Skeletal muscle satellite cell (primary cell): ENCODE results near the gene CGN.
A peak's percentile ranks its signal among the peaks of the same experiment; 100 is the strongest.

Experiments
- H3K27me3 ChIP-seq: 2 replicates; pipeline ENCODE4 v1.7.0; 2013; ENCODE audit warnings: low read length; ENCODE audit not compliant: control insufficient read depth, insufficient read depth
- H3K36me3 ChIP-seq: 2 replicates; pipeline ENCODE4 v1.7.0; 2013; ENCODE audit warnings: mild to moderate bottlenecking, control low read depth, low read length; ENCODE audit not compliant: insufficient read depth
- H3K4me1 ChIP-seq: 2 replicates; pipeline ENCODE4 v1.7.0; 2013; ENCODE audit warnings: low read length; ENCODE audit not compliant: control insufficient read depth, insufficient read depth
- H3K4me2 ChIP-seq: 2 replicates; pipeline ENCODE4 v1.7.0; 2013; ENCODE audit warnings: mild to moderate bottlenecking, low read length
- H3K4me3 ChIP-seq: 2 replicates; pipeline ENCODE4 v1.7.0; 2013; ENCODE audit warnings: low read length
- H3K9ac ChIP-seq: 2 replicates; pipeline ENCODE4 v1.7.0; 2013; ENCODE audit warnings: mild to moderate bottlenecking, low read depth, low read length, moderate library complexity
- H3K9me3 ChIP-seq: replicated peaks from 2 replicates; pipeline ENCODE4 v1.7.0; 2013; ENCODE audit warnings: mild to moderate bottlenecking, control low read depth, low read length

The CGN gene

DNA sequence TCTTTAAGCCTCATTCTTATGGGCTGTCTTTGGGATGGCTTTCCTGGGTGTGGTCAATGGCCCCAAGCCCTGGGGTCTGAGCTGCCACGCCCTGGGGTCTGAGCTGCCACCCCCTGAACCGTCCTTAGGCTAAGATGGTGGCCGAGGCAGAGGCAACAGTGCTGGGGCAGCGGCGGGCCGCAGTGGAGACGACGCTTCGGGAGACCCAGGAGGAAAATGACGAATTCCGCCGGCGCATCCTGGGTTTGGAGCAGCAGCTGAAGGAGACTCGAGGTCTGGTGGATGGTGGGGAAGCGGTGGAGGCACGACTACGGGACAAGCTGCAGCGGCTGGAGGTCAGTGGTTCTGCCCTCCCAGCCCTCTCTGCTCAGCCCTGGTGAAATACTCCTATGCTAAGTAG is 18.6 kb downstream of the CGN start:
- Histone ChIP-seq H3K36me3 (no peaks in the 10 kb centered on the region), H3K27me3 (peaks cover 9% of the 10 kb centered on the region), H3K4me1 (no peaks in the 10 kb centered on the region), H3K4me3 (no peak overlapping the region), H3K9me3 (no peaks in the 10 kb centered on the region), H3K9ac (no peak overlapping the region), H3K4me2 (no peak overlapping the region)

- no peak overlapping the region for H3K9ac ChIP-seq
- H3K4me1 ChIP-seq = peaks cover 7% of the 10 kb centered on the region
- no peaks in the 10 kb centered on the region for H3K36me3 ChIP-seq
- H3K9me3 ChIP-seq = no peaks in the 10 kb centered on the region
- no peak overlapping the region for H3K4me2 ChIP-seq
- H3K4me3 ChIP-seq = no peak overlapping the region
- H3K27me3 ChIP-seq = peaks cover 6% of the 10 kb centered on the region
Measured at GRCh38 chr1:151530461-151530860, 19.3 kb downstream of the CGN start.

GRCh38 chr1:151533870-151534269 is 22.7 kb downstream of the CGN start:
- peaks cover 23% of the 10 kb centered on the region for H3K4me1 ChIP-seq
- H3K4me3 ChIP-seq = no peak overlapping the region
- peaks cover 5% of the 10 kb centered on the region for H3K27me3 ChIP-seq
- H3K4me2 ChIP-seq = no peak overlapping the region
- no peaks in the 10 kb centered on the region for H3K9me3 ChIP-seq
- H3K9ac ChIP-seq = no peak overlapping the region
- H3K36me3 ChIP-seq = no peaks in the 10 kb centered on the region

DNA sequence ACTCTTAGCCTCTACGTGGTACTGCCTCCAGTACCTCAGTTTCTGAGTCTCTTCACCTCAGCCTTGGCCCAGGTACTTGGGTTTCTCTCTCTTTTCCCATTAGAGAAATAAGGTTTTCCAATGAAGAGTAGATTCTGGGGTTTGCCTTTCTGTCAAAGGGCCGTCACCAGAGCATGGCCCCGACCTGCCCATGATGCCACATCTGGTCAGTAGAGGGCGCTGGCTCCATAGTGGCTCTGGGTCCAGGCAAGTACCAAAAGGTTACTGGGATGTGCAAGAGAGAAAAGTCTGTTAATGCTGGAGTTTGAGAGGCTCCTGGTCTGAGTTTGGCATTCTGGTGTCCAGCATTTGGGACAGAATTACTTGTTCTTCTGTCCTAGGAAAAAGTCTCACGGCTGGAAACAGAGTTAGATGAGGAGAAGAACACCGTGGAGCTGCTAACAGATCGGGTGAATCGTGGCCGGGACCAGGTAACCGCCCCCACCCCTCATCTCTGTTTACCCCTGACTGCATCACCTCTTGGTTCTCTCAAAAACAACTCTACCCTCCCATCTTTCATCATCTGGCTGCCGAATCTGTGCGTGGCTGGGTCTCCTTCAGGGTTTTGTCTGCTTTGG is 23.6 kb downstream of the CGN start:
- Histone ChIP-seq H3K4me1 (peaks cover 30% of the 10 kb centered on the region), H3K27me3 (peaks cover 5% of the 10 kb centered on the region), H3K4me2 (no peak overlapping the region), H3K9me3 (no peaks in the 10 kb centered on the region), H3K9ac (no peak overlapping the region), H3K36me3 (no peaks in the 10 kb centered on the region), H3K4me3 (no peak overlapping the region)

DNA sequence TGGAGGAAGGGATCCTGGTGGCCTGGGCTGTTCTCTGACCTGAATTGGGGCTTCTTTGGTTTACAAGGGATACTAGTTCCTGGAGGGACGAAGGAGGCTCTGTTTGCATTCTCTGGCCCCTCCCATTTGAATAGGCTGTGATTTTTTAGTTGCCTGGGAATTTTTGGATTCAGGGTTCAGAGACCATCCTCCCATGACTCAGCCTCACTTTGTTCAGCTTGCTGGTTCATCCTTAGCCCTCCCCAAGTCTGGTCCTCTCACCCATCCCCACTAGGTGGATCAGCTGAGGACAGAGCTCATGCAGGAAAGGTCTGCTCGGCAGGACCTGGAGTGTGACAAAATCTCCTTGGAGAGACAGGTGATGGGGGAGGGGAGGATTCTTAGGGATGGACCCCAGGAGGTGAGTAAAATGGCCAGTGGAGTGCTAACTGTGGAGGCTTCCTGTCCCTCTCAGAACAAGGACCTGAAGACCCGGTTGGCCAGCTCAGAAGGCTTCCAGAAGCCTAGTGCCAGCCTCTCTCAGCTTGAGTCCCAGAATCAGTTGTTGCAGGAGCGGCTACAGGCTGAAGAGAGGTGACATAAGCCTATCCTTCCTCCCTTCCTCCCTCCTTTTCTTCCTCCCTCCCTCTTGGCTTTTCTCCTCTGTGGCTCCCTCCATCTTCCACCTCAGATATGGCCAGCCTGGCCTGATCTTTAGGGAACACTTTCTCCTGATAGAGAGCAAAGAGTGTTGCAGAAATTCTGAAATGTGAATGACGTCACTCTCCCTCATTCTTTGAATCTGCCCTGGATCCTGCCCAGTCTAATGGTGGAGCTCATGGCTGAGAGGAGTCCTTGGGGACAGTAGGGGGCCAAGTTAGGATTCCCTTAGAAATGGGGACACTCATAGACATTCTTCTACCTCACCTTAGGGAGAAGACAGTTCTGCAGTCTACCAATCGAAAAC is 24.4 kb downstream of the CGN start:
- Histone ChIP-seq H3K4me3 (no peak overlapping the region), H3K9me3 (no peaks in the 10 kb centered on the region), H3K4me2 (no peak overlapping the region), H3K36me3 (no peaks in the 10 kb centered on the region), H3K9ac (no peak overlapping the region), H3K4me1 (peaks cover 33% of the 10 kb centered on the region), H3K27me3 (no peaks in the 10 kb centered on the region)

DNA sequence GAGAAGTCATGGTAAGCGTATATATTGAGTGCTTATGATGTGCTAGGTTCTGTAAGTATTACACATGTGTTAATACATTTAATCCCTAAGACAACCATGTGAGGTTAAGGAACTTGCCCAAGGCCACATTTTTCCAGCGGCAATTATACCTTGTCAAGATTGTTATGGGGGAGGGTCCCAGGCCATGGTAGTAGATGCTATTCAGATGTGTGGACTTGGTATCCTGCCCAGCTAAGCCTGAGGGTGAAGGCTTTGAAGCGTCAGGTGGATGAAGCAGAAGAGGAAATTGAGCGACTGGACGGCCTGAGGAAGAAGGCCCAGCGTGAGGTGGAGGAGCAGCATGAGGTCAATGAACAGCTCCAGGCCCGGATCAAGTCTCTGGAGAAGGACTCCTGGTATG is 25.3 kb downstream of the CGN start:
- no peaks in the 10 kb centered on the region for H3K36me3 ChIP-seq
- peak overlapping the region; percentile 24 for H3K9ac ChIP-seq
- no peaks in the 10 kb centered on the region for H3K9me3 ChIP-seq
- H3K4me2 ChIP-seq = peak overlapping the region; percentile 46
- H3K27me3 ChIP-seq = no peaks in the 10 kb centered on the region
- no peak overlapping the region for H3K4me3 ChIP-seq
- peaks cover 37% of the 10 kb centered on the region for H3K4me1 ChIP-seq

DNA sequence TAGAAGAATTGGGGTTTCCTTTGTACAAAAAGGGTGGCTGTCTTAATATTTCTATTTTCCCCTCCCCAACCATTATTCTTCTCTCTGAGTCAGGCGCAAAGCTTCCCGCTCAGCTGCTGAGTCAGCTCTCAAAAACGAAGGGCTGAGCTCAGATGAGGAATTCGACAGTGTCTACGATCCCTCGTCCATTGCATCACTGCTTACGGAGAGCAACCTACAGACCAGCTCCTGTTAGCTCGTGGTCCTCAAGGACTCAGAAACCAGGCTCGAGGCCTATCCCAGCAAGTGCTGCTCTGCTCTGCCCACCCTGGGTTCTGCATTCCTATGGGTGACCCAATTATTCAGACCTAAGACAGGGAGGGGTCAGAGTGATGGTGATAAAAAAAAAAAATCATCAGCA is 25.9 kb downstream of the CGN start:
- H3K9me3 ChIP-seq = no peaks in the 10 kb centered on the region
- peak overlapping the region; percentile 24 for H3K9ac ChIP-seq
- peaks cover 42% of the 10 kb centered on the region for H3K4me1 ChIP-seq
- H3K27me3 ChIP-seq = no peaks in the 10 kb centered on the region
- no peak overlapping the region for H3K4me3 ChIP-seq
- H3K4me2 ChIP-seq = peak overlapping the region; percentile 46
- no peaks in the 10 kb centered on the region for H3K36me3 ChIP-seq

DNA sequence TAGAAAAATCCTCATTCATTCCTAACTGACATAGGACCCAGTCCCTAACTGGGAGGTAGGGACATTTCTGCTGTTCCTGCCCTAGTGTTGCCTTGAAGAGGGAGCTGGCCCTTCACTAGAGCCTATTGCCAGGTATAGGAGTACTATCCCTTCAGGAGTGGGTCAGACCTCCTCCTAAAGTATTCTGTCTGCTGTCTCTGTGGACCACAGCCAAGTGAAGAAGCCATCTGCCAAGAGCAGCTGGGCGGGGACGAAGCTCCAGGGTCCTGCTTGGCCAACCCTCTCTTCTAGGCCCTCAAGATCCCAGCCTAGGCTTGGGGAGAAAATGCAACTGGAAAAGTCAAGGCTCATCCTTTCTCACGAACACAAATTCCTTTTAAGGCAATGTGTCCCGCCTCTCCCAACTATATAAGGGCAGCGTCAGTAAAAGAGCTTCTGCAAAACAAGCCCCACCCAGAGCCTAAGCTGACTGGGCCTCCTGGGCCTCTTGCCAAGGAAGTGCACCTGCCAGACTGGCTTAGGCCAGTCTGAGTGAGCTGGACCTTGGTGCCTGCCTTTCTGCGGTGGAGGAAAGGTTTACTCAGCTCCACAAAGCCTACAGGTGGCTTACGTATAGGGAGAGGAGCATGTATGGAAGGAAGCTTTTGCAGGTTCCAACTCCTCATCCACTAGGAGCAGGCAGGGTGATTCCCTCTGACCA is 28.3 kb downstream of the CGN start:
- peak overlapping the region; percentile 91 for H3K4me3 ChIP-seq
- peaks cover 58% of the 10 kb centered on the region for H3K4me1 ChIP-seq
- H3K9ac ChIP-seq = peak overlapping the region; percentile 91
- H3K36me3 ChIP-seq = no peaks in the 10 kb centered on the region
- H3K4me2 ChIP-seq = peak overlapping the region; percentile 87
- no peaks in the 10 kb centered on the region for H3K27me3 ChIP-seq
- H3K9me3 ChIP-seq = no peaks in the 10 kb centered on the region

- H3K4me2 ChIP-seq = peak within 1 kb of the TSS; percentile 87
- H3K36me3 ChIP-seq = no peaks in the 10 kb centered on the region
- H3K9me3 ChIP-seq = no peaks in the 10 kb centered on the region
- H3K9ac ChIP-seq = peak within 1 kb of the TSS; percentile 91
- peaks cover 53% of the 10 kb centered on the region for H3K4me1 ChIP-seq
- H3K4me3 ChIP-seq = peak within 1 kb of the TSS; percentile 91
- no peaks in the 10 kb centered on the region for H3K27me3 ChIP-seq
Measured at GRCh38 chr1:151540021-151540981, 29.1 kb downstream of the CGN start, which contains the start of gene TUFT1. TUFT1 (plus strand) TSS chr1:151540309; CDS start chr1:151540367, 58 bp downstream.

DNA sequence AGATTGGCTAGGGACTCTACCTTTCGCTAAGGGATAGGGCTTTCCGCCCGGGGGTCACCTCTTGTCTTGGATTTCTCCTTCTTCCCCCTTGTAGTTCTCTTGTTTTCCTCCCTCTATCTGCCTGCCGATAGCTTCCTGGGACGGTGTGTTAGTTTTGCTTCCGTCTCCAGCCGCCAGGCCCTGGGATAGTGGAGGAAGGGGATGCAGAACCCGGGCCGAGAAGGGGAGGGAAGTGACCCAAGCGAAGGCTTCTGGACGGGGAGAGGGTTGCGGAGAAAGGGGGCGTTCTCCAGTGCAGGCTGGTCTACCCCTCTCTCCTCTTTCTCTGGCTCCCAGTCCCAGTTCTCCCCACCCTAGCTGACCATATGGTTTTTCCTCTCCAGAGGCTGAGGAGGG is 29.8 kb downstream of the CGN start:
- Histone ChIP-seq H3K9me3 (no peaks in the 10 kb centered on the region), H3K36me3 (no peaks in the 10 kb centered on the region), H3K4me1 (peaks cover 49% of the 10 kb centered on the region), H3K4me3 (peak overlapping the region; percentile 91), H3K9ac (peak overlapping the region; percentile 91), H3K27me3 (no peaks in the 10 kb centered on the region), H3K4me2 (peak overlapping the region; percentile 87)
